ENCODE measurements around the gene CSHL1. TPM values are rescaled to one million over a fixed set of nuclear protein-coding genes. Genes with fewer than 3 reads are reported as not detected.

Gene CSHL1
- polyA plus RNA-seq, 6 donors from 2014 or later: not detected

Other genes with a start within 250 kb of the CSHL1 start
- 100 to 1,000 TPM; 557 to 994 (median 667) TPM for gene LIMD2, start 211.1 kb downstream of the CSHL1 start, polyA plus RNA-seq (ENCODE audit: low read depth in 6 of 6)
- 10 to 100 TPM; 21.1 to 33.2 (median 26.3) TPM for gene STRADA, start 169.5 kb downstream of the CSHL1 start, polyA plus RNA-seq (ENCODE audit: low read depth in 6 of 6)
- gene CCDC47, start 137.7 kb downstream of the CSHL1 start, polyA plus RNA-seq (ENCODE audit: low read depth in 6 of 6): 10 to 100 TPM; 27.1 to 46.1 (median 36.3) TPM
- gene DDX42, start 137.1 kb downstream of the CSHL1 start, polyA plus RNA-seq (ENCODE audit: low read depth in 6 of 6): 10 to 100 TPM in 4 of 6 donors, 1 to 10 TPM in 2; 6.3 to 24.1 (median 13.5) TPM
- gene PSMC5, start 83.8 kb downstream of the CSHL1 start, polyA plus RNA-seq (ENCODE audit: low read depth in 6 of 6): 100 to 1,000 TPM; 107 to 220 (median 118) TPM
- gene FTSJ3, start 83.6 kb downstream of the CSHL1 start, polyA plus RNA-seq (ENCODE audit: low read depth in 6 of 6): 10 to 100 TPM in 5 of 6 donors, 1 to 10 TPM in 1; 3.8 to 35.5 (median 22.2) TPM
- gene SMARCD2, start 68.6 kb downstream of the CSHL1 start, polyA plus RNA-seq (ENCODE audit: low read depth in 6 of 6): 100 to 1,000 TPM in 2 of 6 donors, 10 to 100 TPM in 4; 62.0 to 142 (median 95.1) TPM
- not detected for gene CSH2, start 37.6 kb downstream of the CSHL1 start, polyA plus RNA-seq (ENCODE audit: low read depth in 6 of 6)
- gene GH2, start 29.3 kb downstream of the CSHL1 start, polyA plus RNA-seq (ENCODE audit: low read depth in 6 of 6): not detected
- gene CSH1, start 14.7 kb downstream of the CSHL1 start, polyA plus RNA-seq (ENCODE audit: low read depth in 6 of 6): not detected
- 1 to 10 TPM in 1 of 6 donors, not detected in 5; 1.8 TPM for gene GH1, start 7.6 kb upstream of the CSHL1 start, polyA plus RNA-seq (ENCODE audit: low read depth in 6 of 6)
- 1,000 to 10,000 TPM; 2,263 to 2,851 (median 2,433) TPM for gene CD79B, start 21.1 kb upstream of the CSHL1 start, polyA plus RNA-seq (ENCODE audit: low read depth in 6 of 6)
- 1 to 10 TPM in 3 of 6 donors, under 1 TPM in 2, not detected in 1; 0.89 to 1.4 (median 1.1) TPM for gene SCN4A, start 61.7 kb upstream of the CSHL1 start, polyA plus RNA-seq (ENCODE audit: low read depth in 6 of 6)
- 1 to 10 TPM; 3.5 to 6.8 (median 5.8) TPM for gene PRR29, start 87.1 kb upstream of the CSHL1 start, polyA plus RNA-seq (ENCODE audit: low read depth in 6 of 6)
- gene ICAM2, start 109.4 kb upstream of the CSHL1 start, polyA plus RNA-seq (ENCODE audit: low read depth in 6 of 6): 100 to 1,000 TPM; 214 to 346 (median 290) TPM
- gene ERN1, start 218.9 kb upstream of the CSHL1 start, polyA plus RNA-seq (ENCODE audit: low read depth in 6 of 6): 1 to 10 TPM; 2.2 to 5.1 (median 4.2) TPM